IMR-90 (cell line): ENCODE results near the gene PKD1L1. TPM values are rescaled to one million over a fixed set of nuclear protein-coding genes. Genes with fewer than 3 reads are reported as not detected.
A peak's percentile ranks its signal among the peaks of the same experiment; 100 is the strongest.

ENCODE experiments used
- ATAC-seq: fragments of 200-7000 bp; cut with Tn5 transposase; 2 replicates; pipeline ENCODE4 v1.9.1; 2020; ENCODE audit warnings: low read depth, mild to moderate bottlenecking, moderate library complexity
- BruUV-seq: library from RNA; stranded (reverse); fragments of 400-500 nt; replicated peaks from 2 replicates; lab custom pipeline; 2021; lab: Mats Ljungman, UMichigan
- CTCF ChIA-PET: fragments of 300-600 bp; formaldehyde crosslinking; extraction: SDS; loops from one replicate; lab custom pipeline; 2021; ENCODE audit warnings: antibody characterized with exemption; lab: Yijun Ruan, JAX
- POLR2A ChIA-PET: fragments of 300-600 bp; sonication (Branson Sonifier 250); formaldehyde crosslinking; loops from one replicate; lab custom pipeline; 2022; ENCODE audit warnings: antibody characterized with exemption; ENCODE audit not compliant: unreplicated experiment; lab: Charles Lee
- DNase-seq: peaks from one replicate; pipeline ENCODE4 v3.0.0; 2013
- H2AFZ ChIP-seq: replicated peaks from 2 replicates; pipeline ENCODE3; 2013; ENCODE audit warnings: low read length, mild to moderate bottlenecking; ENCODE audit not compliant: poor library complexity
- H2AK5ac ChIP-seq: 2 replicates; pipeline ENCODE4 v1.6.1; 2013; ENCODE audit warnings: low read depth, low read length, inconsistent platforms
- H2AK9ac ChIP-seq: replicated peaks from 2 replicates; pipeline ENCODE3; 2013; ENCODE audit warnings: mild to moderate bottlenecking, low read depth, low read length, moderate library complexity; ENCODE audit not compliant: poor library complexity
- H2BK120ac ChIP-seq: 2 replicates; pipeline ENCODE4 v1.6.1; 2013; ENCODE audit warnings: low read depth, low read length, inconsistent platforms
- H2BK15ac ChIP-seq: 3 replicates; pipeline ENCODE4 v1.6.1; 2013; ENCODE audit warnings: low read depth, low read length, inconsistent platforms
- H2BK20ac ChIP-seq: 2 replicates; pipeline ENCODE4 v1.6.1; 2013; ENCODE audit warnings: low read depth, mild to moderate bottlenecking, inconsistent platforms, low read length, moderate library complexity
- H2BK5ac ChIP-seq: 2 replicates; pipeline ENCODE4 v1.6.1; 2013; ENCODE audit warnings: mild to moderate bottlenecking, low read depth, low read length, inconsistent platforms; ENCODE audit not compliant: poor library complexity, severe bottlenecking
- H3K14ac ChIP-seq: replicated peaks from 2 replicates; pipeline ENCODE4 v1.6.1; 2013; ENCODE audit warnings: low read depth, low read length, inconsistent platforms
- H3K18ac ChIP-seq: 2 replicates; pipeline ENCODE4 v1.6.1; 2013; ENCODE audit warnings: low read depth, low read length, control low read depth
- H3K23ac ChIP-seq: 2 replicates; pipeline ENCODE4 v1.6.1; 2013; ENCODE audit warnings: low read depth, low read length, inconsistent platforms
- H3K27ac ChIP-seq: 2 replicates; pipeline ENCODE4 v1.5.1; 2013; ENCODE audit warnings: mild to moderate bottlenecking, control low read depth, low read length; ENCODE audit not compliant: insufficient read depth
- H3K27me3 ChIP-seq: 2 replicates; pipeline ENCODE4 v1.6.1; 2013; ENCODE audit warnings: low read length; ENCODE audit not compliant: control insufficient read depth, insufficient read depth
- H3K36me3 ChIP-seq: 2 replicates; pipeline ENCODE4 v1.6.1; 2013; ENCODE audit warnings: low read length, mixed read lengths; ENCODE audit not compliant: control insufficient read depth, insufficient read depth
- H3K4ac ChIP-seq: 2 replicates; pipeline ENCODE4 v1.6.1; 2013; ENCODE audit warnings: low read depth, low read length, inconsistent platforms
- H3K4me1 ChIP-seq: 2 replicates; pipeline ENCODE4 v1.6.1; 2013; ENCODE audit warnings: low read length, mixed read lengths; ENCODE audit not compliant: control insufficient read depth, insufficient read depth
- H3K4me2 ChIP-seq: 2 replicates; pipeline ENCODE4 v1.6.1; 2013; ENCODE audit warnings: low read depth, mild to moderate bottlenecking, control low read depth, low read length, moderate library complexity
- H3K4me3 ChIP-seq: 2 replicates; pipeline ENCODE4 v1.5.1; 2013; ENCODE audit warnings: low read depth, mild to moderate bottlenecking, control low read depth, low read length, moderate library complexity; ENCODE audit not compliant: insufficient read depth
- H3K56ac ChIP-seq: 2 replicates; pipeline ENCODE4 v1.6.1; 2013; ENCODE audit warnings: low read length, inconsistent platforms; ENCODE audit not compliant: insufficient read depth; ENCODE audit errors: extremely low read depth
- H3K79me1 ChIP-seq, 2 experiments: 2 replicates each; pipeline ENCODE4 v1.6.1; 2013; ENCODE audit warnings: low read length in 2 of 2, inconsistent platforms in 1 of 2, low read depth in 1 of 2
- H3K9ac ChIP-seq: 2 replicates; pipeline ENCODE4 v1.6.1; 2013; ENCODE audit warnings: low read depth, low read length, control low read depth
- H3K9me1 ChIP-seq: 2 replicates; pipeline ENCODE4 v1.6.1; 2013; ENCODE audit warnings: low read length, inconsistent platforms; ENCODE audit not compliant: insufficient read depth
- H3K9me3 ChIP-seq: 2 replicates; pipeline ENCODE4 v1.6.1; 2013; ENCODE audit warnings: low read length; ENCODE audit not compliant: control insufficient read depth, insufficient read depth
- H4K20me1 ChIP-seq: 2 replicates; pipeline ENCODE4 v1.6.1; 2013; ENCODE audit warnings: low read length, inconsistent platforms; ENCODE audit not compliant: insufficient read depth
- H4K5ac ChIP-seq: 2 replicates; pipeline ENCODE4 v1.6.1; 2013; ENCODE audit warnings: mild to moderate bottlenecking, low read depth, low read length, control low read depth
- H4K8ac ChIP-seq, 2 experiments: 2 replicates each; pipeline ENCODE4 v1.6.1; 2013; ENCODE audit warnings: low read depth in 2 of 2, low read length in 2 of 2, control low read depth in 1 of 2, inconsistent platforms in 1 of 2
- H4K91ac ChIP-seq: 2 replicates; pipeline ENCODE4 v1.6.1; 2013; ENCODE audit warnings: low read depth, low read length, inconsistent platforms; ENCODE audit not compliant: insufficient read depth
- BHLHE40 ChIP-seq: fragments of 150-350 bp; IDR thresholded peaks from 2 replicates; pipeline ENCODE4 v1.6.1; 2016; ENCODE audit warnings: mild to moderate bottlenecking, low read depth, low read length
- CEBPB ChIP-seq: IDR thresholded peaks from 2 replicates; pipeline ENCODE4 v1.6.1; 2012; ENCODE audit warnings: low read depth, low read length, improper control_type of control experiment
- CHD1 ChIP-seq: IDR thresholded peaks from 2 replicates; pipeline ENCODE4 v1.6.1; 2012; ENCODE audit warnings: low read depth, low read length, improper control_type of control experiment
- FOS ChIP-seq: fragments of 150-350 bp; IDR thresholded peaks from 2 replicates; pipeline ENCODE4 v1.6.1; 2016; ENCODE audit warnings: low read depth, low read length
- MAFK ChIP-seq: IDR thresholded peaks from 2 replicates; pipeline ENCODE4 v1.6.1; 2012; ENCODE audit warnings: low read depth, low read length, improper control_type of control experiment
- MAZ ChIP-seq: IDR thresholded peaks from 2 replicates; pipeline ENCODE4 v1.6.1; 2012; ENCODE audit warnings: low read depth, mild to moderate bottlenecking, low read length, improper control_type of control experiment, moderate library complexity, borderline replicate concordance
- MXI1 ChIP-seq: IDR thresholded peaks from 2 replicates; pipeline ENCODE4 v1.6.1; 2012; ENCODE audit warnings: low read depth, mild to moderate bottlenecking, low read length, moderate library complexity, borderline replicate concordance
- POLR2A ChIP-seq: IDR thresholded peaks from 2 replicates; pipeline ENCODE4 v1.6.1; 2012; ENCODE audit warnings: mild to moderate bottlenecking, low read depth, low read length
- RCOR1 ChIP-seq: IDR thresholded peaks from 2 replicates; pipeline ENCODE4 v1.6.1; 2012; ENCODE audit warnings: mild to moderate bottlenecking, low read length, improper control_type of control experiment; ENCODE audit not compliant: insufficient replicate concordance
- RFX5 ChIP-seq: IDR thresholded peaks from 2 replicates; pipeline ENCODE4 v1.8.0; 2012; ENCODE audit warnings: low read depth, mild to moderate bottlenecking, low read length, moderate library complexity
- SMC3 ChIP-seq: fragments of 150-350 bp; IDR thresholded peaks from 2 replicates; pipeline ENCODE4 v1.6.1; 2016; ENCODE audit warnings: low read depth, mild to moderate bottlenecking, antibody characterized with exemption, low read length, moderate library complexity
- WGBS, 2 experiments: methylation state at CpG; one replicate each; pipeline versions ENCODE4 v1.1.5 to v1.1.7; 2013; ENCODE audit warnings: missing lambda C conversion rate in 2 of 2; ENCODE audit not compliant: insufficient read length in 1 of 2; ENCODE audit errors: extremely low coverage in 2 of 2; 5-methylcytosine and 5-hydroxymethylcytosine counted together
- dilution Hi-C: fragments of 300-500 bp; cut with HindIII; formaldehyde crosslinking; loops from one replicate; pipeline ENCODE4 v1.14.3; 2018; ENCODE audit warnings: low sequenced_read_pairs; ENCODE audit not compliant: unreplicated experiment
- in situ Hi-C: fragments of 300-500 bp; cut with MboI; formaldehyde crosslinking; loops from 3 replicates; pipeline ENCODE4 v1.14.3; 2019; ENCODE audit warnings: low sequenced_read_pairs, inconsistent platforms, mixed read lengths
- intact Hi-C: fragments of 100-400 bp; cut with micrococcal nuclease; formaldehyde crosslinking; loops from 2 replicates; pipeline ENCODE4 v1.10.0; 2022
- polyA plus RNA-seq, 3 experiments: library from polyadenylated mRNA; depleted of rRNA; stranded (reverse); fragments of >200 nt; gene quantifications; 2 replicates each; pipeline ENCODE4 v1.2.3, GENCODE V29; 2012; ENCODE audit warnings: low replicate concordance in 1 of 3
- total RNA-seq: library from RNA; depleted of rRNA; stranded (reverse); fragments of >200 nt; gene quantifications from 2 replicates; pipeline ENCODE4 v1.2.3, GENCODE V29; 2012
- TF ChIP-seq, protein P1 (sequence below): fragments of 150-350 bp; IDR thresholded peaks from 2 replicates; pipeline ENCODE4 v1.6.1; 2017; ENCODE audit warnings: mild to moderate bottlenecking, antibody characterized with exemption, low read length, low read depth
- TF ChIP-seq, protein P2 (sequence below): fragments of 150-350 bp; IDR thresholded peaks from 2 replicates; pipeline ENCODE4 v1.6.1; 2016; ENCODE audit warnings: low read depth, mild to moderate bottlenecking, low read length, moderate library complexity, borderline replicate concordance
- TF ChIP-seq, protein P3 (sequence below): conservative IDR thresholded peaks from 2 replicates; pipeline ENCODE4 v1.5.1; 2012; ENCODE audit warnings: mild to moderate bottlenecking, low read depth, low read length, improper control_type of control experiment

Gene PKD1L1
- total and polyA plus RNA-seq, 2 of the 4 experiments (the other 2 are of a cell fraction) = under 0.01 to 0.15 TPM

DNA sequence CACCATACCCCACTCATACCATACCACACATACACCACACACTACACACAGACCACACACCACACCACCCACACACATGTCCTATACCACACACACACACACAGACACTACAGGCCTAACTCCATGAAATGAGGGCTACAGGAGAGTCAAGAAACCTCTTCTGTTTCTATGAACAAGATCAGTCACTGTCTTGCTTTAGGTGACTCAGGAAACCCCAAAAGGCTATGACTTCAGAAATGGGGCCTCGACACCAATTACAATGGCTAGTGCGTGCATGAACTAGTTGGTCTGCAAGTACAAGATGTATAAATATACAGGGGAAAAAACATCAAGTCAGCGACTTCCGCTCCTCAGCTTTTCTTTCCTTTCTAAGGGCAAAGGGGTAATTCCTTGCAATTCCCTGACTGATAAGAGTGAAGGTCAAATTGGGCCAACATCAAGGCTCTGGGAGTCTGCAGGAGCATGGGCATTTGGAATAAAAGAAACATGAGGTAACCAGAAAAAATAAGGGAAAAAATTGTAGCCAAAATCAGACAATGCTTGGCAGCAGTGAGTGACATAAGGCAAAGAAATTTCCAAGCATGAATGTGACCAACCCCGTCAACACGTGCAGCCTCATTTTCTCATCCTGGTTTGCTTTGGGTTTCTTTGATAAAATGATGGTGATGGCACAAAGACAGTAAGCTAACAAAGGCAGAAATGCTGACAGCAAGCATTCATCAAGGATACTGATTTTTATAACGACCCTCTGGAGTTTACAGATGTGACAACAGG is 1.5 kb downstream of the PKD1L1 start:
- intact Hi-C loops = loop anchor here (10.0 kb wide), 2 partner anchors 362 to 682 kb away; partner anchors contain the start of gene TNS3
- Histone ChIP-seq H3K36me3 (no peaks in the 10 kb centered on the region), H3K56ac (no peak overlapping the region), H2BK5ac (peak overlapping the region; percentile 88), H3K4me1 (peaks cover 7% of the 10 kb centered on the region), H4K8ac (no peak overlapping the region), H3K27ac (no peak overlapping the region), H2AFZ (no peak overlapping the region), H3K9me1 (peaks cover 14% of the 10 kb centered on the region), H2AK9ac (no peak overlapping the region), H3K9ac (no peak overlapping the region), H4K20me1 (no peaks in the 10 kb centered on the region), H3K18ac (no peak overlapping the region), H2AK5ac (peak overlapping the region; percentile 83), H3K23ac (0 out of 2 replicates have a peak overlapping the region, but pooled peaks have one; percentile 63), H3K79me1 (no peaks in the 10 kb centered on the region), H3K9me3 (no peaks in the 10 kb centered on the region), H4K91ac (peak overlapping the region; percentile 58; the same call in 1 of the 2 replicates), H3K4ac (peak overlapping the region; percentile 76), H3K4me2 (no peak overlapping the region), H2BK15ac (peak overlapping the region; percentile 61; the same call in 1 of the 3 replicates), H4K5ac (no peak overlapping the region), H2BK20ac (peak overlapping the region; percentile 55), H3K27me3 (no peaks in the 10 kb centered on the region), H2BK120ac (peak overlapping the region; percentile 46; the same call in 1 of the 2 replicates), H3K14ac (peak overlapping the region; percentile 45; the same call in 1 of the 2 replicates), H3K4me3 (no peak overlapping the region)
- no peak for DNase-seq
- 100% methylated on average over 3 of the region's 7 CpGs; no CpG with 5 or more reads in 1 of the 2 experiments for WGBS, 2 experiments
- dilution Hi-C loops = no loop called here
- in situ Hi-C loops = loop anchor here (10.0 kb wide), 2 partner anchors 512 to 682 kb away; no protein-coding TSS in a partner anchor
- CTCF ChIA-PET = interaction anchor here (2.8 kb wide), 1 partner anchor 22 kb away, joined by 13 read pairs; no protein-coding TSS in a partner anchor
- POLR2A ChIA-PET = no interaction called here
- no peak for ATAC-seq
- BruUV-seq = no TSS peak
- no peak for TF ChIP-seq SMC3
- no peak for TF ChIP-seq RFX5
- no peak for TF ChIP-seq BHLHE40
- TF ChIP-seq MAFK = no peak
- no peak for TF ChIP-seq MXI1
- no peak for TF ChIP-seq RCOR1
- TF ChIP-seq POLR2A = no peak
- TF ChIP-seq, protein P1, sequence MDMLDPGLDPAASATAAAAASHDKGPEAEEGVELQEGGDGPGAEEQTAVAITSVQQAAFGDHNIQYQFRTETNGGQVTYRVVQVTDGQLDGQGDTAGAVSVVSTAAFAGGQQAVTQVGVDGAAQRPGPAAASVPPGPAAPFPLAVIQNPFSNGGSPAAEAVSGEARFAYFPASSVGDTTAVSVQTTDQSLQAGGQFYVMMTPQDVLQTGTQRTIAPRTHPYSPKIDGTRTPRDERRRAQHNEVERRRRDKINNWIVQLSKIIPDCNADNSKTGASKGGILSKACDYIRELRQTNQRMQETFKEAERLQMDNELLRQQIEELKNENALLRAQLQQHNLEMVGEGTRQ = no peak
- TF ChIP-seq, protein P2, sequence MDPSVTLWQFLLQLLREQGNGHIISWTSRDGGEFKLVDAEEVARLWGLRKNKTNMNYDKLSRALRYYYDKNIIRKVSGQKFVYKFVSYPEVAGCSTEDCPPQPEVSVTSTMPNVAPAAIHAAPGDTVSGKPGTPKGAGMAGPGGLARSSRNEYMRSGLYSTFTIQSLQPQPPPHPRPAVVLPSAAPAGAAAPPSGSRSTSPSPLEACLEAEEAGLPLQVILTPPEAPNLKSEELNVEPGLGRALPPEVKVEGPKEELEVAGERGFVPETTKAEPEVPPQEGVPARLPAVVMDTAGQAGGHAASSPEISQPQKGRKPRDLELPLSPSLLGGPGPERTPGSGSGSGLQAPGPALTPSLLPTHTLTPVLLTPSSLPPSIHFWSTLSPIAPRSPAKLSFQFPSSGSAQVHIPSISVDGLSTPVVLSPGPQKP = no peak
- TF ChIP-seq CEBPB = no peak
- no peak for TF ChIP-seq FOS
- TF ChIP-seq, protein P3, sequence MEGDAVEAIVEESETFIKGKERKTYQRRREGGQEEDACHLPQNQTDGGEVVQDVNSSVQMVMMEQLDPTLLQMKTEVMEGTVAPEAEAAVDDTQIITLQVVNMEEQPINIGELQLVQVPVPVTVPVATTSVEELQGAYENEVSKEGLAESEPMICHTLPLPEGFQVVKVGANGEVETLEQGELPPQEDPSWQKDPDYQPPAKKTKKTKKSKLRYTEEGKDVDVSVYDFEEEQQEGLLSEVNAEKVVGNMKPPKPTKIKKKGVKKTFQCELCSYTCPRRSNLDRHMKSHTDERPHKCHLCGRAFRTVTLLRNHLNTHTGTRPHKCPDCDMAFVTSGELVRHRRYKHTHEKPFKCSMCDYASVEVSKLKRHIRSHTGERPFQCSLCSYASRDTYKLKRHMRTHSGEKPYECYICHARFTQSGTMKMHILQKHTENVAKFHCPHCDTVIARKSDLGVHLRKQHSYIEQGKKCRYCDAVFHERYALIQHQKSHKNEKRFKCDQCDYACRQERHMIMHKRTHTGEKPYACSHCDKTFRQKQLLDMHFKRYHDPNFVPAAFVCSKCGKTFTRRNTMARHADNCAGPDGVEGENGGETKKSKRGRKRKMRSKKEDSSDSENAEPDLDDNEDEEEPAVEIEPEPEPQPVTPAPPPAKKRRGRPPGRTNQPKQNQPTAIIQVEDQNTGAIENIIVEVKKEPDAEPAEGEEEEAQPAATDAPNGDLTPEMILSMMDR = no peak
- no peak for TF ChIP-seq CHD1
- no peak for TF ChIP-seq MAZ
